Fibroblast of the conjunctiva (primary cell): ENCODE measurements around the gene UNC79.
"Not testable (repeated sequence)": the region's sequence is repeated elsewhere in the genome, so short reads cannot be mapped to it uniquely, and the experiment has no call there.

Source experiments
- DNase-seq: peaks from one replicate; pipeline ENCODE4 v3.0.0-alpha.2; 2010; ENCODE audit warnings: low read depth

The UNC79 gene

GRCh38 chr14:93430315-93431035, at the start of gene UNC79:
UNC79 (plus strand) TSS chr14:93430939; CDS start chr14:93431030, 91 bp downstream.
- DNase-seq = no peak

- no peak for DNase-seq
Measured at GRCh38 chr14:93381644-93382043, 49.1 kb upstream of the UNC79 start.

DNA sequence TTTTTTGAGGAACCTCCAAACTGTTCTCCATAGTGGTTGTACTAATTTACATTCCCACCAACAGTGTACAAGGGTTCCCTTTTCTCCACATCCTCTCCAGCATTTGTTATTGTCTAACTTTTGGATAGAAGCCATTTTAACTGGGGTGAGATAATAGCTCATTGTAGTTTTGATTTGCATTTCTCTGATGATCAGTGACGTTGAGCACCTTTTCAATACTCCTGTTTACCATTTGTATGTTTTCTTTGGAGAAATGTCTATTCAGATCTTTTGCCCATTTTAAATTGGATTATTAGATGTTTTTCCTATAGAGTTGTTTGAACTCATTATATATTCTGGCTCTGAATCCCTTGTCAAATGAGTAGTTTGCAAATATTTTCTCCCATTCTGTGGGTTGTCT, 46.5 kb upstream of the UNC79 start:
- DNase-seq = not testable (repeated sequence)

GRCh38 chr14:93395231-93395630, 35.5 kb upstream of the UNC79 start:
- no peak for DNase-seq

DNA sequence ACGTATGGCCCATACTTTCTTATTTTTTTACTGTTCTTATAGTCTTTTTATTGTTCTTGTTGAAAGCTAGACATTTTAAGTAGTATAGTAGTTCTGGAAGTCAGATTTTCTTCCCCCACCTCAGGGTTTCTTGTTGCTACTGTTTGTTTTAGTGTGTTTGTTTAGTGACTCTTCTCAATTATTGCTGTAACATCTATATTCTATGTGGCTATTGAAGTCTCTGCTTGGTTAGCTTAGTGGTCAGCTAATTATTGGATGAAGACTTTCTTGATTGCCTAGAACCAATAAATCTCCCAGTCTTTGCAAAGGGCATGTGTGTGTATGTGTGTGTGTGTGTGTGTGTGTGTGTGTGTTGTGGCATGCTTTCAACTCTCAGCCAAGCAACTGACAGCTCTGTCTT, 34.3 kb upstream of the UNC79 start:
- no peak for DNase-seq

GRCh38 chr14:93398491-93398890, 32.2 kb upstream of the UNC79 start:
- DNase-seq = no peak

- no peak for DNase-seq
Measured at GRCh38 chr14:93402951-93403350, 27.8 kb upstream of the UNC79 start.

GRCh38 chr14:93410021-93410420, 20.7 kb upstream of the UNC79 start:
- DNase-seq = no peak

DNA sequence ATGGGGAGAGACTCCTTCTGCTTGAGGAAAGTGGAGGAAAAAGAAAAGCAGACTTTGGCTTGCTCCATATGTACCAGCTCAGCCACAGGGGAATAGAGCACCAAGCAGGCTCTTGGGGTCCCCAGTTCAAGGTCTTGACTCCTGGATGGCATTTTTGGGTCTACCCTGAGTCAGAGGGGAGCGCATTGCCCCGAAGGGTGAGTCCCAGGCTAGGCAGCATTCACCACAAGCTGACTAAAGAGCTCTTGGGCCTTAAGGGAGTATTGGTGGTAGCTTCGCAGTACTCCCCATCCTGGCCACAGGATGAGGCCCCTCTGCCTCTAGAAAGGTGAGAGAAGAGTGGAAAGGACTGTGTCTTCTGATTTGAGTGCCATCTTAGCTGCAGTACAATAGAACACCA, 19.8 kb upstream of the UNC79 start:
- no peak for DNase-seq

GRCh38 chr14:93425136-93425535, 5.6 kb upstream of the UNC79 start:
- not testable (repeated sequence) for DNase-seq

DNA sequence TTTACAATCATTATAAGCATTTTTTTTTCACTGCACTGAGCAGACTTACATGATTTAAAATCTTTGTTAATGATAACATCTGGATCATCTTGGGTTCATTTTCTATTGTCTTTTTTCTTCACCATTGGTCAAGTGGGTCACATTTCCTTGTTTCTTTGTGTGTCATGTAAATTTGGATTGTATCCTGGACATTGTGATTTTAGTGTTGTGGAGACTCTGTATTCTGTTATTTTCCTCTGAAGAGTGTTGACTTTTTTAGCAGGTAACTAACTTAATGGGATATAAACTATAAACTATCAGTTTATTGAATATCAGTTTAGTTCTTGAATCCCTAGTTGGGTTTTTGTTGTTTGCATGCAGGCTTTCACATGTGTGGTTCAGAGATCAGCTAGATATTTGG, 4.0 kb upstream of the UNC79 start:
- no peak for DNase-seq

GRCh38 chr14:93431036-93431670, 414 bp downstream of the UNC79 start:
- DNase-seq = no peak

DNA sequence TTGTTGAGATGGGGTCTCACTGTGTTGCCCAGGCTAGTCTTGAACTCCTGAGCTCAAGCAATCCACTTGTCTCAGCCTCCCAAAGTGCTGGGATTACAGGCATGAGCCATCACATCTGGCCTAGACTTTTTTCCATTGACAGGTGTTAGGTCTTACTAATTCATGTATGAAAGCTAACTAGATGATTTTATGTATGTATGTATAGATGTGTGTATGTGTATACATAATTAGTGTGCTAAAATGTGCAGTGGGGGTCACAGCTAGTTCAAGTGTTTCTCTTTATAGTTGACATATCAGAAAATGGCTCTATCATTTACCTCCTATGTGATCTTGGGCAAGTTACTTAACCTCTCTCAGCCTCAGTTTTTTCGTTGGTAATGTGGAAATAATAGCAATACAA, 23.5 kb downstream of the UNC79 start:
- no peak for DNase-seq

- no peak for DNase-seq
Measured at GRCh38 chr14:93456356-93456755, 25.6 kb downstream of the UNC79 start.

GRCh38 chr14:93458234-93458633, 27.5 kb downstream of the UNC79 start:
- no peak for DNase-seq

- no peak for DNase-seq
Measured at GRCh38 chr14:93462479-93462878, 31.7 kb downstream of the UNC79 start.

DNA sequence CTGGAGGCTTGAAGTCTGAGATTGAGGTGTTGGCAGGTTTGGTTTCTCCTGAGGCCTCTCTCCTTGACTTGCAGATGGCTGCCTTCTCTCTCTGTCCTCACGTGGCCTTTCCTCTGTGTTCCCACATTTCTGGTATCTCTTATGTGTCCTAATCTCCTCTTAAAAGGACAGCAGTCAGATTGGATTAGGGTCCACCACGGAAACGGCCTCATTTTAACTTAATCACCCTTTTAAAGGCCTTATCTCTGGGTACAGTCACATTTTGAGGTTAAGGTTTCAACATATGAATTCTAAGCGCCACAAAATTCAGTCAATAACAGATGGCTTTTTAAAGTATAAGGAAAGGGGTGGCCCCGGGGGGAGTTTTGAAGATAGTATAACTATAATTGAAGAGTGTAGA, 33.5 kb downstream of the UNC79 start:
- no peak for DNase-seq

DNA sequence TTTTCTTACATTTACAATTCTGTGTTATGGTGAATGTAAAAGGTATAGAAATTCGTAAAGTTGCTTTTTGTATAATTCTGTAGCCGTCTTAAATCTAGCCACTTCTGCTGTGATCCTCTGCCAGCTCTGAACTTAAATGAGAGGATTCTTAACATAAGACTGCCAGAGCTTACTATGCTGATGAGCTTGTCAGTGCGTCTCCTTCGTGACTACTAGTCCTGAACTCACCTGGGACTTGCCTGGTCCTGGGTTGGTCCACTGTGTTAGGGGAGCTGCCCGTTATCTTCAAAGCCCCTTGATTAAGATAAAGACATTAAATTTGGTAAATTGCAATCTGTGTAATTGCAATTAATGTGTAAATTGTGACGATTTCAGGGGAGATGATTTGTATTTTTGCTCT, 44.7 kb downstream of the UNC79 start:
- DNase-seq = no peak

DNA sequence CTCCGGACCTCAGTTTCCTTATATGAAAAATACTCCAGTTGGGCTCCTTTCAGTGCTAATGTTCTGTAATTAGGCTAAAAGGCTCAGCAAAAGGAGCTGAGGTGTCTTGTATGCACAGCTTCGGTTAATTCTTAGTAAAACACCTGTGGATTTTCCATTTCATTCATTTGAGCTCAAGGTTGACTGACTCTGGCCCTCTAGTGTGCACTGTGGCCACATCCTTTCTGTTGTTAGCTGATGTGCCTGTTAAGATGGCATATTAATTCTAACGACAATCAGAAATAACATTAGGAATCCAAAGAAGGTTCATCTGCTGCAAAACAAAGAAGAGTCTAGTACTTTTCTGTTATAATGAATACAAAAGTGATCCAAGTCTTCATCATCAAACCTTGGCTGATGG, 45.6 kb downstream of the UNC79 start:
- no peak for DNase-seq

- not testable (repeated sequence) for DNase-seq
Measured at GRCh38 chr14:93479074-93479473, 48.3 kb downstream of the UNC79 start.

- DNase-seq = no peak
Measured at GRCh38 chr14:93480867-93481266, 50.1 kb downstream of the UNC79 start.

DNA sequence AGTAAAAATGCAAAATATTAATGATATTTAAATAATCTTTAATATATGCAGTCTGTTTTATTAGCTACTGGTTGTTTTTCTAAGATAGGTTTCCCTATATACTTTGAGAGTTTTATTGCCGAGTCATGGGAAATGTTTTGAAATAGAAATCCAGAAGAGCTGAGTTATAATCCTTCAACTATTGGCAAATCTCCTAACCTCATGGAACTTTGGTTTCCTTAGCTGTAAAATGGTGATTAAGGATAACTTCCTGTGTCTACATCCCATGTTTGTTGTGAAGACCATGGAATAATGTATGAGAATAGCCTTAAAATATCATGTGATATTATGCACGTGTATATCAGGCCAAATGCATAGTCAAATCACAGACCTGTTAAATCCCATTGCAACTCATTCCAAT, 51.0 kb downstream of the UNC79 start:
- DNase-seq = no peak

- DNase-seq = no peak
Measured at GRCh38 chr14:93490001-93490400, 59.3 kb downstream of the UNC79 start.

DNA sequence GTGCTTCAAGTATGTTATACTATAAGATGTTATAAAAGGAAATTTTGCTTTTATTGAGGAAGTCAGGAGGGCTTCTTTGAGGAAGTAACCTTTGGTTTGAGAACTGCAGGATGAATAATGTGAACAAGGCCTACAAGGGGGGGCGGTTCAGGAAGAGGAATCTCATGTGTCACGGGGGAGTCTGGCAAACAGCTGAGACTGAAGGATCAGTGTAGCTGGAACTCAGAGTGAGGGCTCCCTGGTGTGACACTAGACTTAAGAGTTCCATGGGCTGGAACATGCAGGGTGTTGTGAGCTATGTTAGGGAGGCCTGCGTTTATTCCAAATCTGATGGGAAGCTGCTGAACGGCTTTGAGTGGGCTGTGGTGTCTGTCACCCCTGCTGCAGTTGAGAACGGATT, 62.3 kb downstream of the UNC79 start:
- no peak for DNase-seq
